H1 (cell line): Measurements from ENCODE around the gene UNK. TPM values are rescaled to one million over a fixed set of nuclear protein-coding genes. Genes with fewer than 3 reads are reported as not detected.

ENCODE experiments used
- ATF3 ChIP-seq: IDR thresholded peaks from 2 replicates; pipeline ENCODE4 v1.6.1; 2011; ENCODE audit warnings: low read depth, mild to moderate bottlenecking, low read length; ENCODE audit not compliant: insufficient read depth
- CHD7 ChIP-seq: fragments of 300-600 bp; sonication (generic); IDR thresholded peaks from 2 replicates; pipeline ENCODE4 v1.7.1; 2012; ENCODE audit warnings: low read length, moderate library complexity, mild to moderate bottlenecking, inconsistent platforms; ENCODE audit not compliant: insufficient replicate concordance
- CTCF ChIP-seq, 3 experiments: IDR thresholded peaks; 1 replicate in 2 of 3; 2 replicates in 1 of 3; pipeline versions ENCODE4 v1.5.1 to v1.6.1; 2011; ENCODE audit warnings: low read length in 3 of 3, mild to moderate bottlenecking in 3 of 3, inconsistent platforms in 2 of 3, low read depth in 1 of 3, moderate library complexity in 1 of 3; ENCODE audit not compliant: insufficient read depth in 1 of 3; ENCODE audit errors: control extremely low read depth in 1 of 3
- EGR1 ChIP-seq: IDR thresholded peaks from 2 replicates; pipeline ENCODE4 v1.6.1; 2011; ENCODE audit warnings: low read depth, low read length, borderline replicate concordance
- KDM5A ChIP-seq: fragments of 200-600 bp; IDR thresholded peaks from 2 replicates; pipeline ENCODE4 v1.7.1; 2012; ENCODE audit warnings: mild to moderate bottlenecking, low read length, inconsistent platforms, mixed read lengths
- NRF1 ChIP-seq: IDR thresholded peaks from 2 replicates; pipeline ENCODE4 v1.6.1; 2011; ENCODE audit warnings: mild to moderate bottlenecking, low read depth, low read length, improper control_type of control experiment
- SP1 ChIP-seq: IDR thresholded peaks from 2 replicates; pipeline ENCODE4 v1.6.1; 2011; ENCODE audit warnings: low read depth, low read length
- TEAD4 ChIP-seq: IDR thresholded peaks from 2 replicates; pipeline ENCODE4 v1.6.1; 2012; ENCODE audit warnings: low read depth, low read length, inconsistent platforms, mixed read lengths
- YY1 ChIP-seq: IDR thresholded peaks from 2 replicates; pipeline ENCODE4 v1.6.1; 2011; ENCODE audit warnings: low read depth, mild to moderate bottlenecking, low read length
- polyA plus RNA-seq, 7 experiments: library from polyadenylated mRNA; depleted of rRNA in 3 of 7; stranded (reverse) in 5 of 7; unstranded in 2 of 7; fragments of >200 nt in 5 of 7; fragments of 200-250 nt in 2 of 7; gene quantifications; 1 replicate in 5 of 7; 2 replicates in 1 of 7; 4 replicates in 1 of 7; pipeline versions ENCODE4 v1.2.1 to v1.2.3, GENCODE V29; 2011 to 2013; ENCODE audit warnings: missing spikeins in 2 of 7, mixed read lengths in 2 of 7
- total RNA-seq: library from RNA; stranded (reverse); fragmentation: NEBNext Ultra II Directional; extraction: Animal tissue kit (Norgen Biotek cat#: 25700); gene quantifications from 2 replicates; pipeline ENCODE4 v1.2.1, GENCODE V29; 2021

UNK gene
- total and polyA plus RNA-seq, 2 of the 8 experiments (the other 6 are each of a cell fraction or from before 2014, with no cell fraction given): 24.2 to 33.3 TPM

GRCh38 chr17:75793460-75793859 lies 8.9 kb downstream of the UNK start (continued):
- no peak for TF ChIP-seq CHD7
- no peak for TF ChIP-seq SP1
- TF ChIP-seq NRF1: no peak
- no peak for TF ChIP-seq TEAD4
- no peak for TF ChIP-seq ATF3
- no peak for TF ChIP-seq KDM5A
- no peak for TF ChIP-seq CTCF (IDR thresholded peaks at IDR 0.05; ENCODE audit: control extremely low read depth in 1 of 3, insufficient read depth in 1 of 3, low read depth in 1 of 3, low read length in 3 of 3)
- TF ChIP-seq YY1: no peak
- TF ChIP-seq EGR1: no peak
